Upper lobe of right lung (tissue), 1 donor: ENCODE results near the gene C22orf31. TPM values are rescaled to one million over a fixed set of nuclear protein-coding genes. Genes with fewer than 3 reads are reported as not detected.

Source experiments
- ATAC-seq: fragments of 200-7000 bp; cut with Tn5 transposase; one replicate; pipeline ENCODE4 v1.9.1; 2020; ENCODE audit warnings: mild to moderate bottlenecking, moderate library complexity
- DNase-seq: peaks from one replicate; pipeline ENCODE4 v3.0.0-alpha.2; 2020
- H3K27ac ChIP-seq: fragments of 200-600 bp; one replicate; pipeline ENCODE4 v1.8.0; 2022
- H3K27me3 ChIP-seq: fragments of 200-600 bp; one replicate; pipeline ENCODE4 v1.8.0; 2022; ENCODE audit warnings: mild to moderate bottlenecking
- H3K36me3 ChIP-seq: fragments of 200-600 bp; one replicate; pipeline ENCODE4 v1.8.0; 2022
- H3K4me1 ChIP-seq: fragments of 200-600 bp; one replicate; pipeline ENCODE4 v1.8.0; 2022
- H3K4me3 ChIP-seq: fragments of 200-600 bp; one replicate; pipeline ENCODE4 v1.8.0; 2022; ENCODE audit warnings: mild to moderate bottlenecking
- H3K9me3 ChIP-seq: fragments of 200-600 bp; one replicate; pipeline ENCODE4 v1.8.0; 2022
- CTCF ChIP-seq: fragments of 200-600 bp; IDR thresholded peaks from one replicate; pipeline ENCODE4 v1.8.0; 2022; ENCODE audit warnings: antibody characterized with exemption
- intact Hi-C: fragments of 100-400 bp; cut with DNase I; formaldehyde crosslinking; loops from one replicate; pipeline ENCODE4 v1.11.0; 2022
- total RNA-seq: library from RNA; stranded (reverse); fragmentation: NEBNext Ultra II Directional; extraction: Animal tissue kit (Norgen Biotek cat#: 25700); gene quantifications from one replicate; pipeline ENCODE4 v1.2.1, GENCODE V29; 2021
- donor health status: DM: no; HTN: yes; CAD: no; lungs with severe emphysema.

The C22orf31 gene
- total RNA-seq, 1 donor from 2014 or later, result not detected

- peak; percentile 72 for ATAC-seq
- H3K36me3 ChIP-seq, result no peaks in the 10 kb centered on the region
- TF ChIP-seq CTCF, result no peak
- H3K4me3 ChIP-seq, result peak overlapping the region; percentile 41
- H3K27me3 ChIP-seq, result no peaks in the 10 kb centered on the region
- intact Hi-C loops, result no loop called here
- DNase-seq, result peak; percentile 71
- peaks cover 35% of the 10 kb centered on the region for H3K4me1 ChIP-seq
- peak overlapping the region; percentile 85 for H3K27ac ChIP-seq
- no peaks in the 10 kb centered on the region for H3K9me3 ChIP-seq
These were observed 30.2 kb downstream of the C22orf31 start for GRCh38 chr22:29031227-29032011.

- H3K4me1 ChIP-seq, result peaks cover 35% of the 10 kb centered on the region
- DNase-seq (peak; percentile 89), ATAC-seq (peak; percentile 86)
- no peak for TF ChIP-seq CTCF
- H3K27ac ChIP-seq, result peak overlapping the region; percentile 85
- H3K4me3 ChIP-seq, result peak overlapping the region; percentile 41
- no peaks in the 10 kb centered on the region for H3K9me3 ChIP-seq
- intact Hi-C loops, result no loop called here
- no peaks in the 10 kb centered on the region for H3K36me3 ChIP-seq
- H3K27me3 ChIP-seq, result no peaks in the 10 kb centered on the region
These were observed 30.9 kb downstream of the C22orf31 start for GRCh38 chr22:29030618-29031226.

GRCh38 chr22:29030016-29030617, 31.5 kb downstream of the C22orf31 start:
- H3K9me3 ChIP-seq, result no peaks in the 10 kb centered on the region
- intact Hi-C loops, result no loop called here
- TF ChIP-seq CTCF, result no peak
- H3K4me1 ChIP-seq, result peaks cover 35% of the 10 kb centered on the region
- DNase-seq (no peak), ATAC-seq (no peak)
- no peaks in the 10 kb centered on the region for H3K36me3 ChIP-seq
- H3K27me3 ChIP-seq, result no peaks in the 10 kb centered on the region
- H3K27ac ChIP-seq, result peak overlapping the region; percentile 85
- H3K4me3 ChIP-seq, result peak overlapping the region; percentile 41

- no peak for TF ChIP-seq CTCF
- no peak for ATAC-seq
- DNase-seq, result no peak
- Histone ChIP-seq H3K36me3 (no peaks in the 10 kb centered on the region), H3K9me3 (no peaks in the 10 kb centered on the region), H3K27ac (no peak overlapping the region), H3K27me3 (no peaks in the 10 kb centered on the region), H3K4me1 (peaks cover 39% of the 10 kb centered on the region), H3K4me3 (peak overlapping the region; percentile 41)
- intact Hi-C loops, result no loop called here
These were observed 32.2 kb downstream of the C22orf31 start for GRCh38 chr22:29029202-29030000.

GRCh38 chr22:29028468-29028867, 33.2 kb downstream of the C22orf31 start:
- Histone ChIP-seq H3K4me3 (no peak overlapping the region), H3K9me3 (no peaks in the 10 kb centered on the region), H3K36me3 (no peaks in the 10 kb centered on the region), H3K27ac (no peak overlapping the region), H3K27me3 (no peaks in the 10 kb centered on the region), H3K4me1 (peaks cover 41% of the 10 kb centered on the region)
- TF ChIP-seq CTCF, result no peak
- no peak for DNase-seq
- no peak for ATAC-seq
- intact Hi-C loops, result no loop called here
